H9 (cell line): ENCODE data around the gene CYTIP. TPM values are rescaled to one million over a fixed set of nuclear protein-coding genes. Genes with fewer than 3 reads are reported as not detected.

Experiments
- DNase-seq: peaks from one replicate; pipeline ENCODE4 v3.0.0-alpha.2; 2017
- H2AFZ ChIP-seq: one replicate; pipeline ENCODE4 v1.6.1; 2013; ENCODE audit warnings: mild to moderate bottlenecking, low read length, control low read depth, moderate library complexity
- H2AK5ac ChIP-seq: 2 replicates; pipeline ENCODE4 v1.6.1; 2013; ENCODE audit warnings: low read length, control low read depth, mixed read lengths; ENCODE audit not compliant: insufficient read length
- H2BK120ac ChIP-seq: one replicate; pipeline ENCODE4 v1.6.1; 2013; ENCODE audit warnings: low read depth, mild to moderate bottlenecking, low read length, control low read depth, inconsistent platforms; ENCODE audit not compliant: poor library complexity, severe bottlenecking
- H2BK12ac ChIP-seq: 2 replicates; pipeline ENCODE4 v1.6.1; 2013; ENCODE audit warnings: low read length, control low read depth, mixed read lengths, low read depth; ENCODE audit not compliant: insufficient read length
- H2BK15ac ChIP-seq: 2 replicates; pipeline ENCODE4 v1.6.1; 2013; ENCODE audit warnings: low read depth, low read length, control low read depth
- H2BK20ac ChIP-seq: one replicate; pipeline ENCODE4 v1.6.1; 2013; ENCODE audit warnings: low read depth, mild to moderate bottlenecking, low read length, control low read depth, inconsistent platforms; ENCODE audit not compliant: poor library complexity, severe bottlenecking
- H2BK5ac ChIP-seq: 2 replicates; pipeline ENCODE4 v1.6.1; 2013; ENCODE audit warnings: low read length, control low read depth, mixed read lengths; ENCODE audit not compliant: insufficient read length
- H3K14ac ChIP-seq: 2 replicates; pipeline ENCODE4 v1.6.1; 2013; ENCODE audit warnings: low read length, control low read depth; ENCODE audit not compliant: insufficient read depth
- H3K18ac ChIP-seq: 2 replicates; pipeline ENCODE4 v1.6.1; 2013; ENCODE audit warnings: low read depth, mild to moderate bottlenecking, mixed read lengths, low read length, control low read depth; ENCODE audit not compliant: insufficient read length
- H3K23ac ChIP-seq: 2 replicates; pipeline ENCODE4 v1.6.1; 2013; ENCODE audit warnings: low read length, control low read depth, mixed read lengths, low read depth; ENCODE audit not compliant: insufficient read length
- H3K23me2 ChIP-seq: 2 replicates; pipeline ENCODE4 v1.6.1; 2013; ENCODE audit warnings: low read depth, mild to moderate bottlenecking, mixed read lengths, low read length, control low read depth; ENCODE audit not compliant: insufficient read length, poor library complexity, severe bottlenecking
- H3K27ac ChIP-seq: 2 replicates; pipeline ENCODE4 v1.5.1; 2013; ENCODE audit warnings: low read length, control low read depth, mixed read lengths, low read depth; ENCODE audit not compliant: insufficient read length
- H3K27me3 ChIP-seq: 2 replicates; pipeline ENCODE4 v1.6.1; 2013; ENCODE audit warnings: low read length, control low read depth, inconsistent platforms; ENCODE audit not compliant: insufficient read depth
- H3K4ac ChIP-seq: 2 replicates; pipeline ENCODE4 v1.6.1; 2013; ENCODE audit warnings: low read depth, mild to moderate bottlenecking, control low read depth, inconsistent platforms, low read length, moderate library complexity
- H3K4me1 ChIP-seq: 2 replicates; pipeline ENCODE4 v1.6.1; 2013; ENCODE audit warnings: low read length, control low read depth, inconsistent platforms; ENCODE audit not compliant: insufficient read depth
- H3K4me2 ChIP-seq: 2 replicates; pipeline ENCODE4 v1.6.1; 2013; ENCODE audit warnings: low read length, control low read depth, mixed read lengths; ENCODE audit not compliant: insufficient read length, insufficient read depth
- H3K56ac ChIP-seq: 2 replicates; pipeline ENCODE4 v1.6.1; 2013; ENCODE audit warnings: low read depth, mild to moderate bottlenecking, mixed read lengths, low read length, control low read depth; ENCODE audit not compliant: insufficient read length
- H3K79me1 ChIP-seq: 2 replicates; pipeline ENCODE4 v1.6.1; 2013; ENCODE audit warnings: low read depth, mild to moderate bottlenecking, moderate library complexity, low read length, control low read depth, inconsistent platforms; ENCODE audit not compliant: insufficient read depth, poor library complexity, severe bottlenecking
- H3K79me2 ChIP-seq: 2 replicates; pipeline ENCODE4 v1.6.1; 2013; ENCODE audit warnings: low read length, control low read depth, inconsistent platforms; ENCODE audit not compliant: insufficient read depth
- H3K9ac ChIP-seq: 2 replicates; pipeline ENCODE4 v1.6.1; 2013; ENCODE audit warnings: low read length, control low read depth, mixed read lengths; ENCODE audit not compliant: insufficient read length; ENCODE audit errors: extremely low read depth
- H3K9me3 ChIP-seq: one replicate; pipeline ENCODE4 v1.6.1; 2013; ENCODE audit warnings: low read depth, low read length, inconsistent platforms; ENCODE audit not compliant: control insufficient read depth
- H3T11ph ChIP-seq: one replicate; pipeline ENCODE4 v1.6.1; 2013; ENCODE audit warnings: mild to moderate bottlenecking, low read length, control low read depth, inconsistent platforms
- H4K20me1 ChIP-seq: one replicate; pipeline ENCODE4 v1.6.1; 2013; ENCODE audit not compliant: control insufficient read depth, insufficient read length, insufficient read depth
- H4K5ac ChIP-seq: 2 replicates; pipeline ENCODE4 v1.6.1; 2013; ENCODE audit warnings: low read depth, mild to moderate bottlenecking, mixed read lengths, low read length, control low read depth; ENCODE audit not compliant: insufficient read length
- H4K8ac ChIP-seq: replicated peaks from 2 replicates; pipeline ENCODE4 v1.6.1; 2013; ENCODE audit warnings: low read length, control low read depth, mixed read lengths, low read depth; ENCODE audit not compliant: insufficient read length
- H4K91ac ChIP-seq: 2 replicates; pipeline ENCODE4 v1.6.1; 2013; ENCODE audit warnings: low read depth, mild to moderate bottlenecking, moderate library complexity, mixed read lengths, low read length, control low read depth; ENCODE audit not compliant: insufficient read length
- H3K27ac Mint-ChIP-seq, 3 experiments: 2 replicates in 2 of 3; 3 replicates in 1 of 3; pipeline ENCODE4 v1.8.0; 2020 to 2021; ENCODE audit warnings: mixed read lengths in 3 of 3, mild to moderate bottlenecking in 1 of 3, moderate library complexity in 1 of 3
- H3K27me3 Mint-ChIP-seq: 2 replicates; pipeline ENCODE4 v1.8.0; 2021; ENCODE audit warnings: low read depth, mild to moderate bottlenecking, moderate library complexity, mixed read lengths
- H3K36me3 Mint-ChIP-seq, 3 experiments: 2 replicates in 2 of 3; 3 replicates in 1 of 3; pipeline ENCODE4 v1.8.0; 2020 to 2021; ENCODE audit warnings: low read depth in 3 of 3, mixed read lengths in 3 of 3; ENCODE audit not compliant: insufficient read depth in 1 of 3
- H3K4me1 Mint-ChIP-seq, 2 experiments: 2 replicates each; pipeline ENCODE4 v1.8.0; 2020; ENCODE audit warnings: mixed read lengths in 2 of 2
- H3K4me3 Mint-ChIP-seq, 2 experiments: 2 replicates in 1 of 2; 3 replicates in 1 of 2; pipeline ENCODE4 v1.8.0; 2020 to 2021; ENCODE audit warnings: mild to moderate bottlenecking in 2 of 2, mixed read lengths in 2 of 2, moderate library complexity in 1 of 2
- H3K9me3 Mint-ChIP-seq, 2 experiments: 2 replicates in 1 of 2; 3 replicates in 1 of 2; pipeline ENCODE4 v1.8.0; 2020; ENCODE audit warnings: mild to moderate bottlenecking in 2 of 2, mixed read lengths in 2 of 2, moderate library complexity in 1 of 2
- CTCF ChIP-seq: fragments of 200-600 bp; sonication (generic); conservative IDR thresholded peaks from 3 replicates; pipeline ENCODE4 v1.8.0; 2021; ENCODE audit warnings: antibody characterized with exemption, mild to moderate bottlenecking
- WGBS: extraction: QIAGEN DNeasy Blood & Tissue Kit; methylation state at CpG from one replicate; pipeline ENCODE4 v1.1.7; 2013; ENCODE audit warnings: missing lambda C conversion rate, low lambda C conversion rate, mixed read lengths; ENCODE audit not compliant: insufficient read length; ENCODE audit errors: extremely low coverage; 5-methylcytosine and 5-hydroxymethylcytosine counted together
- total RNA-seq: library from RNA; stranded (reverse); gene quantifications from 2 replicates; pipeline ENCODE4 v1.2.1, GENCODE V29; 2021

Gene CYTIP
- total RNA-seq, 1 experiment from 2014 or later: 0.28 TPM

- Histone ChIP-seq H3K79me2 (no peaks in the 10 kb centered on the region), H2BK20ac (no peak overlapping the region), H3K9ac (no peak overlapping the region), H4K5ac (no peak overlapping the region), H3K14ac (no peak overlapping the region), H2AFZ (no peak overlapping the region), H3K18ac (no peak overlapping the region), H2AK5ac (no peak overlapping the region), H3K79me1 (no peaks in the 10 kb centered on the region), H3K27me3 (no peaks in the 10 kb centered on the region), H4K20me1 (no peaks in the 10 kb centered on the region), H2BK5ac (no peak overlapping the region), H3K23me2 (no peaks in the 10 kb centered on the region), H2BK15ac (no peak overlapping the region), H2BK120ac (no peak overlapping the region), H3K4ac (no peak overlapping the region), H3T11ph (no peak overlapping the region), H4K8ac (no peak overlapping the region), H3K23ac (no peak overlapping the region), H3K4me1 (no peaks in the 10 kb centered on the region), H2BK12ac (no peak overlapping the region), H3K27ac (no peak overlapping the region), H3K56ac (no peak overlapping the region), H3K9me3 (no peaks in the 10 kb centered on the region), H3K4me2 (no peak overlapping the region), H4K91ac (no peak overlapping the region)
- TF ChIP-seq CTCF: no peak
- Mint-ChIP-seq H3K27ac (no peak overlapping the region), H3K36me3 (no peaks in the 10 kb centered on the region), H3K9me3 (no peaks in the 10 kb centered on the region), H3K4me3 (no peak overlapping the region), H3K27me3 (no peaks in the 10 kb centered on the region), H3K4me1 (no peaks in the 10 kb centered on the region)
- no CpG with 5 or more reads among the region's 13 CpGs for WGBS
- DNase-seq: no peak
These were observed 28.2 kb downstream of the CYTIP start for GRCh38 chr2:157415591-157416101.
